Left lung (tissue), 14 donors: ENCODE results near the gene ASNSD1. TPM values are rescaled to one million over a fixed set of nuclear protein-coding genes. Genes with fewer than 3 reads are reported as not detected.
A peak's percentile ranks its signal among the peaks of the same experiment; 100 is the strongest.

ENCODE experiments used
- ATAC-seq: fragments of 200-7000 bp; cut with Tn5 transposase; one replicate; pipeline ENCODE4 v1.9.1; 2020; ENCODE audit warnings: moderate library complexity
- DNase-seq, 4 donors: peaks; one replicate each; pipeline ENCODE4 v3.0.0-alpha.2; 2013 to 2020
- H3K27ac ChIP-seq, 2 donors: fragments of 200-600 bp; sonication (generic) in 1 of 2; one replicate each; pipeline versions ENCODE4 v1.5.0 to v1.8.0; 2020 to 2021
- H3K27me3 ChIP-seq, 2 donors: fragments of 200-600 bp; sonication (generic) in 1 of 2; one replicate each; pipeline versions ENCODE4 v1.5.0 to v1.8.0; 2020 to 2021
- H3K36me3 ChIP-seq, 2 donors: fragments of 200-600 bp; sonication (generic) in 1 of 2; one replicate each; pipeline versions ENCODE4 v1.5.0 to v1.8.0; 2020 to 2021
- H3K4me1 ChIP-seq, 2 donors: fragments of 200-600 bp; one replicate each; pipeline ENCODE4 v1.8.0; 2021
- H3K4me3 ChIP-seq, 2 donors: fragments of 200-600 bp; sonication (generic) in 1 of 2; one replicate each; pipeline versions ENCODE4 v1.5.0 to v1.8.0; 2020 to 2021; ENCODE audit warnings: mild to moderate bottlenecking in 1 of 2
- H3K9me3 ChIP-seq, 2 donors: fragments of 200-600 bp; sonication (generic) in 1 of 2; one replicate each; pipeline versions ENCODE4 v1.5.0 to v1.8.0; 2020 to 2021
- intact Hi-C, 2 donors: fragments of 100-400 bp; cut with DNase I; formaldehyde crosslinking; loops; one replicate each; pipeline versions ENCODE4 v1.11.2 to v1.14.2; 2022
- long read RNA-seq, 12 donors: library from polyadenylated mRNA in 2 of 12; unstranded in 2 of 12; transcript quantifications; one replicate each; pipeline ENCODE4 v2.0.0 and lab custom pipeline, GENCODE V29; 2019 to 2026
- polyA plus RNA-seq, 6 donors: library from polyadenylated mRNA; unstranded; fragments of 120-200 nt; gene quantifications; one replicate each; pipeline ENCODE4 v1.2.1, GENCODE V29; 2013; ENCODE audit not compliant: insufficient read length in 6 of 6
- total RNA-seq, 2 donors: library from RNA; stranded (reverse); fragmentation: NEBNext Ultra II Directional; extraction: Animal tissue kit (Norgen Biotek cat#: 25700); gene quantifications; one replicate each; pipeline ENCODE4 v1.2.1, GENCODE V29; 2021
- TF ChIP-seq, protein P1 (sequence below), 2 donors: fragments of 200-600 bp; sonication (generic) in 1 of 2; IDR thresholded peaks; one replicate each; pipeline versions ENCODE4 v1.5.0 to v1.8.0; 2021; ENCODE audit warnings: antibody characterized with exemption in 2 of 2
- donor health status: DM: no; HTN: yes; CAD: no.
- donor health status: DM: no; HTN: no; CAD: no.

Gene ASNSD1
- total RNA-seq (10 to 100 TPM; 34.1 to 37.0 TPM), polyA plus RNA-seq (10 to 100 TPM; 50.3 to 68.4 (median 58.1) TPM)
- long read RNA-seq, donor 1, transcript ASNSD1-209 (4 exons, 581 nt) = minor isoform, 9 of 56 reads
- long read RNA-seq, donor 1, transcript ASNSD1-201 (6 exons, 2,450 nt) = major isoform, 11 of 56 reads
- long read RNA-seq, donor 1, transcript ASNSD1-203 (4 exons, 567 nt) = minor isoform, 5 of 56 reads
- long read RNA-seq, donor 1, partial matches to known transcripts = 31 of 56 reads
- long read RNA-seq, donor 1, other reads (novel, unspliced or antisense) = 0 of 56 reads
- long read RNA-seq, donor 2, transcript ASNSD1-201 (6 exons, 2,450 nt) = major isoform, 13 of 40 reads
- long read RNA-seq, donor 2, transcript ASNSD1-209 (4 exons, 581 nt) = minor isoform, 8 of 40 reads
- long read RNA-seq, donor 2, partial matches to known transcripts = 19 of 40 reads
- long read RNA-seq, donor 2, other reads (novel, unspliced or antisense) = 0 of 40 reads
- long read RNA-seq, donor 3, transcript ASNSD1-201 (6 exons, 2,450 nt) = major isoform, 7 of 19 reads
- long read RNA-seq, donor 3, partial matches to known transcripts = 9 of 19 reads
- long read RNA-seq, donor 3, other reads (novel, unspliced or antisense) = 0 of 19 reads
- long read RNA-seq, donor 4, transcript ASNSD1-201 (6 exons, 2,450 nt) = major isoform, 8 of 15 reads
- long read RNA-seq, donor 4, partial matches to known transcripts = 2 of 15 reads
- long read RNA-seq, donor 4, other reads (novel, unspliced or antisense) = 3 of 15 reads
- long read RNA-seq, donor 5, transcript ASNSD1-209 (4 exons, 581 nt) = major isoform, 8 of 34 reads
- long read RNA-seq, donor 5, transcript ASNSD1-201 (6 exons, 2,450 nt) = minor isoform, 7 of 34 reads
- long read RNA-seq, donor 5, partial matches to known transcripts = 16 of 34 reads
- long read RNA-seq, donor 5, other reads (novel, unspliced or antisense) = 0 of 34 reads
- long read RNA-seq, donor 6, transcript ASNSD1-209 (4 exons, 581 nt) = minor isoform, 6 of 30 reads
- long read RNA-seq, donor 6, transcript ASNSD1-201 (6 exons, 2,450 nt) = major isoform, 11 of 30 reads
- long read RNA-seq, donor 6, partial matches to known transcripts = 10 of 30 reads
- long read RNA-seq, donor 6, other reads (novel, unspliced or antisense) = 0 of 30 reads
- long read RNA-seq, donor 7, transcript ASNSD1-201 (6 exons, 2,450 nt) = major isoform, 7 of 14 reads
- long read RNA-seq, donor 7, partial matches to known transcripts = 5 of 14 reads
- long read RNA-seq, donor 7, other reads (novel, unspliced or antisense) = 0 of 14 reads
- long read RNA-seq, donor 8, transcript ASNSD1-201 (6 exons, 2,450 nt) = major isoform, 12 of 21 reads
- long read RNA-seq, donor 8, partial matches to known transcripts = 7 of 21 reads
- long read RNA-seq, donor 8, other reads (novel, unspliced or antisense) = 0 of 21 reads
- long read RNA-seq, donor 9 = 0 reads
- long read RNA-seq, donor 10, partial matches to known transcripts = 0 of 4 reads
- long read RNA-seq, donor 10, other reads (novel, unspliced or antisense) = 1 of 4 reads
- long read RNA-seq, donor 11, transcript ASNSD1-209 (4 exons, 581 nt) = major isoform, 8 of 36 reads
- long read RNA-seq, donor 11, transcript ASNSD1-201 (6 exons, 2,450 nt) = minor isoform, 6 of 36 reads
- long read RNA-seq, donor 11, partial matches to known transcripts = 20 of 36 reads
- long read RNA-seq, donor 11, other reads (novel, unspliced or antisense) = 0 of 36 reads
- long read RNA-seq, donor 12, transcript ASNSD1-201 (6 exons, 2,450 nt) = major isoform, 9 of 26 reads
- long read RNA-seq, donor 12, partial matches to known transcripts = 10 of 26 reads
- long read RNA-seq, donor 12, other reads (novel, unspliced or antisense) = 0 of 26 reads

DNA sequence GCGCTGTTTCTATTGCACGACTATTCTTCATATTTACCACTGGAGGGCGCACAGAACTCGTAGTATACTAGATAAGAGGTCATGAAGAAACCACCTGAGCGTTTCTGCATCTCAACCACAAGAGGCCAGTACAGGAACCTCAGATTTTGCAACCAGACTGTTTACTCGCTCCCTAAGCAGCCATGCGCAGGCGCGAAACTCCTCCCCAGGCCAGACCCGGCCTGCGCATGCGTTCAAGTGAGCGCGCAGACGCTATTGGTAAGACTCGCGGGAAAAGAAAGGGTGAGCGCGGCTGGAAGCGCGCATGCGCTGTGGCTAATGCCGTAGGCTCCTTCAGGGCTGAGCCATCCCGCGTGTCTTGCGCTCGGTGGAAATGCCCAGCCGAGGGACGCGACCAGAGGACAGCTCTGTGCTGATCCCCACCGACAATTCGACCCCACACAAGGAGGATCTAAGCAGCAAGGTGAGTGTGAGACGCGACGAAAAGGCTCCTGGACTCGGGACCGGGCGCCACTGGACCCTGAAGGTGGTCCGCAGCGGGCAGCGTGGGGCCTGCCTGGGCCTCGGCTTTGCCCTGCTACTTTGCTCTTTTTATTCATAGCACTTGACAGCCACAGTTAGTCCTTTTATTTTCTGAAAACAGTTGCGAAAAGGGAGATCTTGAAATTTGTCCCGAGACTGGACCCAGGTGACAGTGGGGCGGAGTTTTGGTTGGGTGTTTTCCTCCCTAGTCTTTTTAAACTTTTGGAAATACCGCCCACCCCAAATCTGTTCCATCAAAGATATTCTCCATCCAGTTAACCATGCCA lies at the start of gene ASNSD1:
Gene ASNSD1 (plus strand): TSS at position 312 of the 809 bp plus-strand sequence. CDS start 4,674 bp downstream, outside the sequence.
- DNase-seq = peak; percentile 99 to 100 (median 100)
- H3K27me3 ChIP-seq = no peaks in the 10 kb centered on the region
- TF ChIP-seq, protein P1, sequence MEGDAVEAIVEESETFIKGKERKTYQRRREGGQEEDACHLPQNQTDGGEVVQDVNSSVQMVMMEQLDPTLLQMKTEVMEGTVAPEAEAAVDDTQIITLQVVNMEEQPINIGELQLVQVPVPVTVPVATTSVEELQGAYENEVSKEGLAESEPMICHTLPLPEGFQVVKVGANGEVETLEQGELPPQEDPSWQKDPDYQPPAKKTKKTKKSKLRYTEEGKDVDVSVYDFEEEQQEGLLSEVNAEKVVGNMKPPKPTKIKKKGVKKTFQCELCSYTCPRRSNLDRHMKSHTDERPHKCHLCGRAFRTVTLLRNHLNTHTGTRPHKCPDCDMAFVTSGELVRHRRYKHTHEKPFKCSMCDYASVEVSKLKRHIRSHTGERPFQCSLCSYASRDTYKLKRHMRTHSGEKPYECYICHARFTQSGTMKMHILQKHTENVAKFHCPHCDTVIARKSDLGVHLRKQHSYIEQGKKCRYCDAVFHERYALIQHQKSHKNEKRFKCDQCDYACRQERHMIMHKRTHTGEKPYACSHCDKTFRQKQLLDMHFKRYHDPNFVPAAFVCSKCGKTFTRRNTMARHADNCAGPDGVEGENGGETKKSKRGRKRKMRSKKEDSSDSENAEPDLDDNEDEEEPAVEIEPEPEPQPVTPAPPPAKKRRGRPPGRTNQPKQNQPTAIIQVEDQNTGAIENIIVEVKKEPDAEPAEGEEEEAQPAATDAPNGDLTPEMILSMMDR (IDR thresholded peaks at IDR 0.05) = peak; percentile 86 to 89
- H3K27ac ChIP-seq = peak within 1 kb of the TSS; percentile 80 to 90
- H3K36me3 ChIP-seq = peaks cover 0 to 4% of the 10 kb centered on the region in 2 donors
- peaks cover 0 to 52% of the 10 kb centered on the region in 2 donors for H3K4me1 ChIP-seq
- ATAC-seq = peak; percentile 95
- H3K4me3 ChIP-seq = peak within 1 kb of the TSS; percentile 67 to 93
- H3K9me3 ChIP-seq = no peaks in the 10 kb centered on the region
- intact Hi-C loops = no loop called here

DNA sequence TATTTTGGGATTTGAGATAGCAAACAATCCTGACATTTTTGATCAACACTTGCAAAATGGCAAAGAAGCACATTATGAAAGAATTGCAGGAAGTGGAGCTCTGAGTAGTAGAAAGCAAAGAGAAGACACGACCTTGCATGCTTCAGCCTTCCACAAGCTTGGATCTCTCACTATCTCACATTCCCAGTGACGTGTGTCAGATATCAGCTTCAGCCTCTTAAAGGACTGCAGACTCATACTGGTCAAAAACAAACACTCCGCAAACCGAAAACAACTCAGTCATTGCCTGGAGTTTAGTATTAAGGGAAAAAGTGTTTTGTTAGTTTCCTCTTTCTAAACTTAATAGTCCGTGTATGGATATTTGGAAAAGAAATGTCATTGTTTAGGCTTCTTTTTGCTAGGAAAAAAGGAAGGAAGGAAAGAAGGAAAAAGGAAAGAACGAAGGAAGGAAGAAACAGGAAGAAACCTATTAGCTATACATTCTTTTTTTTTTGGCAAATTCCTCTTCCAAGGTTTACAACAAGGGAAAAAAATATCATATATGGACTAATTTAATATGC lies 48.1 kb upstream of the ASNSD1 start:
- peak overlapping the region; percentile 2 to 7 for H3K4me3 ChIP-seq
- peak; percentile 86 for ATAC-seq

DNA sequence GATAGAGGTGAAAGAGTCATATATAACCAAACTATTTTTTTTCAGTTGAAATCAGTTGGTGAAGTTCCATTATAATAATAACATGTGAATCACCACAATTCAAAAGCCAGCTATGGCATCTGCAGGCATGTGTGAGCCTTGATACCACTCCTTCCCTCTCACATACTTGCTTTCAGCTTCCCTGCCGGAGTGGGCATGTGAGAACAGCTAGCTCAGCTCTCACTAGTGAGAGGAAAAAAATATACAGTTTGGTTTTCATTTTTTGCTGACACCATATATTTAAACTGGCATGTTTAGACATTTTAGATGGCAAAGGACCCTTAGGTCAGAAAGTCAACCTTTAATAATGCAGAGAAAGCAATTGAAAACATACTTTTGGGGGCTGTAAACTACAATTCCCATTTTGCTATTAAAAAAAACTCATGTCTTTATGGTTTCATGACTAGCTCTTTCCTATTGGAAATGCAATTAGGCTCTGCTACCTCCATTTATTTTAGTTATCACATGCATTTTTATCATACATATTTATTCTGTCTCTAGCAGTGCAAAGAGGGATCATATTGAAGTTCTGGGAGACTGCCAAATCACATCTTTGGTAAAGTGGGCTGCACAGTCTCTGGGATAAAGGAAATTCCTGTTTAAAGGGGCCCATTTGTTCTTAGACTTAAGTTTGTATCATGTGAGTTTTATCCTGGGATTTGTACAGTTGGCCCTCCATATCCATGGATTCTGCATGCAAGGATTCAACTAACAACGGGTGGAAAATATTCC lies 47.4 kb upstream of the ASNSD1 start:
- peak; percentile 67 for ATAC-seq

More for the DNA sequence above, 48.1 kb upstream of the ASNSD1 start:
- DNase-seq = peak in 2 of 4 donors; percentile 56 to 75
- Histone ChIP-seq H3K27ac (peak overlapping the region; percentile 71 to 75), H3K4me1 (peaks cover 13 to 26% of the 10 kb centered on the region in 2 donors), H3K9me3 (no peaks in the 10 kb centered on the region), H3K27me3 (no peaks in the 10 kb centered on the region), H3K36me3 (no peaks in the 10 kb centered on the region)
- TF ChIP-seq, protein P1 (IDR thresholded peaks at IDR 0.05) = no peak
- intact Hi-C loops = no loop called here

More for the DNA sequence above, 47.4 kb upstream of the ASNSD1 start:
- no peaks in the 10 kb centered on the region for H3K9me3 ChIP-seq
- no peaks in the 10 kb centered on the region for H3K36me3 ChIP-seq
- no peaks in the 10 kb centered on the region for H3K27me3 ChIP-seq
- peak overlapping the region in 1 of 2 donors; percentile 7 for H3K4me3 ChIP-seq
- TF ChIP-seq, protein P1 (IDR thresholded peaks at IDR 0.05) = no peak
- peak overlapping the region; percentile 71 to 75 for H3K27ac ChIP-seq
- no peak for DNase-seq
- H3K4me1 ChIP-seq = peaks cover 13 to 26% of the 10 kb centered on the region in 2 donors
- intact Hi-C loops = no loop called here
